NCI-H146 treated with DMSO at 0.1 percent for 48 hours (cell line): ENCODE results near the gene KCNMA1.

Source experiments
- DNase-seq: peaks from one replicate; lab custom pipeline; 2025; ENCODE audit not compliant: unreplicated experiment; lab: John Stamatoyannopoulos, UW

The KCNMA1 gene

DNA sequence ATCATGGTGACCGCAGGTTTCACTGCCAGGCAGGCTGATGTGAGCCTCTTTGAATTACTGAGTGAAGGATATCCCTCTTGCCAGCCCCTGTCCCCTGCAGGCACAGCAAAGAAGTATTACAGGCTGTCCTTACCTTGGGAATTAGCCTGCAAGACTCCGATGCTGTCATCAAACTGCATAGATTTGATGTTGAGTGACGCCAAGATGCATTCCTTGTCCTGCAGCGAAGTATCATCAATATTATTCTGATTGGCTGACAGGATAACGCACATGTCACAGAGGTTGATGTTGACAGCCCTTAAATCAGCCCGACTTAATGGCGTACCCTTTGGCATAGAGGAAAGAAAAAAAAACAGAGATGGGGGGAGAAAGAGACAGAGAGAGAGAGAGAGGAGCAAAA lies 693.0 kb downstream of the KCNMA1 start:
- DNase-seq: no peak

DNA sequence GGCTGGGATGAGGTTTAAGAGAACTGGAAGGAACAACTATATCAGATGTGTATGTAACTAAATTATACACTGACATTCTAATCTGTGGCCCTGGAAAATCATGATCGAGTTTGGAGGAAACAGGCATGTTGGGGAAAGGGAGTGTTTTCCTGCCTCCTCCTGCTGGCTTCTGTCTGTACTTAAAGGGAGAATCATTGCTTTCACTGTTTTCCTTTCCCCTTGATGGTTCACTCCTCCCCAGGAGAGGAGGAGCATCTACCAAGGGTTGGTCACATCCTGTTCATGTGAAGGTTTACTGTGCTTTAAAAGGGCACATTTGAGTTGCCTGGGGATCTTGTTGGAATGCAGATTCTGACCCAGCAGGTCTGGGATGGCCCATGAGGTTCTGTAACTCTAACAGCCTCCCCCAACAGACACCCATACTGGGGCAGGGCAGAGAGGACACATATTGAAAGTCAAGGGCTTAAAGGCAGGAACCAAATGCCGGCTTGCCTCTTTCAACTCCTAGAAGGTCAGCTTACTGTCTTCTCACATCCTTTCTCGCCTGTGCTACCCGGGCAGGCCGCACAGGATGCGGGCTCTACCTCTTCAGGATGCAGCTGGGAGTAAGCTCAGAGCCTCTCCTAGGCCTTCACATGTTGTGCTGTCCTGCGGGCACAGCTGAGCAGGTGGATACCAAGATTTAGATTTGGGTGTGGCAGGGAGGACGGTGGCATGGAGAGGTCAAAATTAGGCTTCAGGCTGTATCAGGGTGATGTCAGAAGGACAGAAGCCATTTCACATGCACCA lies 694.8 kb downstream of the KCNMA1 start:
- DNase-seq: no peak

DNA sequence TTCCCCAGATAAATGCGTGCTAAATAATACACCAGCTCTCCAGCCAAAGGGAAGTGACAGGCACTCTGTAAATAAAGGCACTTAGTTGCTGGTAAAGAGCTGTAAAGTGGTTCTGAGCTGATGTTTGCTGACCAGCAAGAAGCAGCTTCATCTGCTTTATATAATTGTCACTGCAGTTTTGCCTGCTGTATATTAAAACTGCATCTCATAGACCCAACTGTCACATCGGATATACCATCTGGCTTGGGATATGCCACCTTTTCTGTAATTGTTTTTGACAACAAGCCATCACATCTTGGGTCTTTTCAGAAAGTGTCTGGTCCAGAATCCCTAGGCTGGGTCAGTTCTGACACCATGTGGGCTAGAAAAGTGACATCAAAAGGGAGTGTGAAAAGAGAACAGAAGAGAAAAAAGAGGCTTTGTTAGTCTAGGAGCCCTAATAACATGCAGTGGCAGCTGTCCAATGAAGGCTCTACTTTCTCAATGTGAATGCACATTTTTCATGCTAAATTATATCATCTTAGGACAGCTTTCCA lies 697.6 kb downstream of the KCNMA1 start:
- DNase-seq: no peak

DNA sequence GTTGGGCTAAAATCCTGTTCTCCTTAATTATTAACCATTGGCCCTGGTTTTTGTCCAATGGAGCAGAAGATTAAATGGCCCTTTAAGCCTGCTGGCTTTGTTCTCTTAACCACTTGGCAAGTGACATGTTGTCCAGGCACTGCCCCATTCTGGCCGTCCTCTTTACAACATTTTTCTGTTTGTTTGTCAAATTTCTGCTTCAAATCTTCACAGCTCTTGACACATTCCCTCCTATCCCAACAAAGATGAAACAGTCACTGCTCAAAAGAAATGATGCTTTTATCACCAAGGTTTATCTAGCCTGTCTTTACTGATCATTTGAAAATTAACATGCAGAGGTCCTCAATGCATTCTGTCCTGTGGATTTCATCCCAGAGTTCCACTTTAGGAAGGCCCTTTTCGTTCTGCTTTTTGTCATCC lies 700.4 kb downstream of the KCNMA1 start:
- no peak for DNase-seq

DNA sequence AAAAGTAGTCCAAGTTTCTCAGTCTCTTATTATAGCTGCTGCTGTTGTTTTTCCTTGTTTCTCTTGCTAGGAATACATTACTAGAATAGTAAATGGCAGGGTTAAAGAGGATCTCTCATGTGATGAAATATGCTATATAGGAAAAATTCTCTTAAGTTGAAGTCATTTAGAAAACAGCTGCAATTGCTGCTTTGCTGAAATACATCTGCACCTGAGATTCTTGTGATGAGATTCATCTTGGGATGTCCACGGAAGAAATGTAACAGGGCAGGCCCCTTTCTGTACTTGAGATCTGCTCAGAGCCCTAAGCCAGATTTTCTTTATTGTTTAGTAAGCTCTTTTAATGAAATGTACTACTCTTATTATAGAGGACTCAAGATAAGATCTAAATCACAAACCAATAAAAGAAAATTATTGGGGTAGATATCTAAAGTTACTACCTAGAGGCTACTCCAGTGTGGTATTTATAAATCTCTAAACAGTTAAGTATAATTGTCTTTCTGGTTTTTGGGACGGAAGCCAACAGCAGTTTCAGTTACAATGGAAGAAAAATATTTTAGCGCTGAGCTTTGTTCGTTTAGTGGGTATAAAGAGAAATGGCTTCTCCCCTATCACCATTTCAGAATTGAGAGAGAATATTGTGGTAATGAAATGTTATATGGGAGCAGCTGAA lies 701.5 kb downstream of the KCNMA1 start:
- no peak for DNase-seq

DNA sequence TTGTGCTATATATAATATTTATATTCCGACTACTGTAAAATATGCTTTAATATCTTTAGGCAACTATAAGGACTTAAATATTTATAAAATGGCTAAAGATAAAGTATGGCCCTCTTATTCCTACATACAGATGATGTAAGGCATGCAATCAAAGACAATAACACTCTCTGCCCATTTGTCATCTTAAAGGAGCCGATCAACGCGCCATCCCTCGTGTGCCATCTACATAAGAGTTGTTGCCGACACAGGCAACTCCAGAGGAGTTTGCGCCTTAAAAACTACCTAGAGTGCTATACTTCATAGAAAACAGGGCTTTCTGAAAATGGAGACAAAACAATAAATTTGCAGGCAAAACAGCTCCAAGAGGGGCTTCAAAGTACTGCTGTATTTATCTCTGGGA lies 709.0 kb downstream of the KCNMA1 start:
- no peak for DNase-seq

DNA sequence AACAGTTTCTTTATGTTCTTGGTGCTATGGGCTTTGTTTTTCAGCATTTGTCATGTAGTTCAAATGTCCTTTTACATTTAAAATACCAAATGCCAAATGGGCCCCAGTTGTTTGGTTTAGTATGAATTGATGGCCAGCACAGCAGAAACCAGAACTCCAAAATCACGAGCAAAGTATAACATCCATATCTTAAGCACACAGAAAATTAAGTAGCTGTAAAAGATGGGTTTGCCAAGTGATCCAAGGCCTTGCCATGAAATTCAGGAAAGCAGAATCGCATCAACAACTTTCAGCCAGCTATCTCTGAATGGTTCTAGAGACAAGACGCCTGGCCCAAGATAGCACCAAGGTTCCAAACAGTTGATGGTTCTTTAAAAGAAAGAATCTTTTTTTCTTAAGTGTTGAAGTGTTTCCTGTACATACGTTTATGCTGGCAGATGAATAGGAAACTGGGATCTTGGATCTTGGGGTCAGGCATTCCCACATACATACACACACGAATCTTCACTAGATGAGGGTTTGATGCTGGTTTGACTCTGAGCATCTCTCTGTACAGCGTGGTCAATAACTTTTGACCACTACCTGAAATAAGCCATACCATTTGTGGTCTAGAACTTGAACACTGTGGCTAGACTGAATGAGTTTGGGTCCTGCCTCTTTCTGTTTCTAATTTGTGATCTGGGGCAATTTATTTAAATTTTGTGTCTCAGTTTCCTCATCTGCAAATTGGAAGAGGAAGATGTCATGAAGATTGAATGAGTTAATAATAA lies 711.8 kb downstream of the KCNMA1 start:
- DNase-seq: no peak

DNA sequence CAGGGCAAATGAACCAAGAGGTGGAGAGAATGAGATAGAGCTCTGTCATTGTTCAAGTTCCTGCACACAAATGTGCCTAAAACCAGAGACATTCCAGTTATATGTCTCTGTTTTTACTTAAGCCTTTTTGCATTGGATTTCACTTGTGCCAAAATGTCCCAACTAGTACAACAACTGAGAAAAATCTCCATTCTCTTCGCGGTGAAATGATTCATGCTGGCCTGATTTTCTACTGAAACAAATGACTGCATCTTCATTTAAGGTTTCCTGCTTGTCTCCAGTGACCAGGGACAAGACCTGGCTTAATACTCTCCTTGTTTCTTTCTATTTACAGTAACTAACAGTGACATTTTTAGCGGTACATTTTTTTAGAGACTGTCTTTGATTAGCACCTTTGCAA lies 714.9 kb downstream of the KCNMA1 start:
- no peak for DNase-seq

DNA sequence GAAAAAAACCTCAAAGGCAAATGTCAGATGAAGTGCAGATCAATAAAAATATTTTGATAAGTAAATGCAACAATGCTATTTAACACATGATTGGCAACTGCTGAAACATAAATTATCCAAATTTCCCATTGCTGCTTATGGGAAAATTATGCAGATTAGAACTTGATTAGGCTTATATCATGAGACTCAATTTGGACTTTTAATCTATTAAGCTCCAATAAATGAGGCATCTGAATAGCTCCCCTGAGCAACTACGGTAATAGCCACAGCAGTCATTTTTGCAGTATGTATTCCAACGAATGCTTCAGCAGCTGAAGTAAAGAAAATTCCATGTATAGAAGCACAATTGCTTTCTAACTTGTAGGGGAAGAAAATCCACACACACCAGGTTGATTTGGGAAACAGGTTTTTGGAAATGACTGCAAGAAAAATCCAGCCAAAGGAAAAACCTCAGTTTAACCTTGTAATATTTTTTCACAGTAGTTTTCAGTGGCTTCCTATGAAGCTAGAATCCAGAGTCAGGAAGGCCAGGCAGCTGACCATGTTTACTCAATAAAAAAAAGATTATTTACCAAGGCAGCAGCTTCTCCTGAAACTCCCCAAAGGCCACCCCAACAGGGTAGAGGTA lies 716.1 kb downstream of the KCNMA1 start:
- DNase-seq: no peak

DNA sequence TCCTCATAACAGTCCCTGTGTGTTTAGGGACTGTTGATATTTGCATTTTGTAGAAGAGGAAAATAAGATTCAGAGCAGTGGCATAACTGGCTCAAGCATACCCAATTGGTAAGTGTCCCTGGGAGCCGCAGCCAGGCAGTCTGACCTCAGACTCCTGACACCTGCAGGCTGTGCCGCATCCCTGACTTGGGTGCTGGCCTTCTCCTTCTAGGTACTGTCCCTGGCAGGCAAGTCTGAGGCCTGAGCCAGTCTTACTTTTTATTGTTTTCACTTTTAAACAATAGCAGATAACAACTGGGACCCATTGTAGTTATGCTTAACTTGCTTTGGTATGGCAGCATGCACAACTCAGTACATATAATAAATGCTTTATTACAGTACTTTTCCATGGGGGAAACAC lies 717.0 kb downstream of the KCNMA1 start:
- DNase-seq: no peak

DNA sequence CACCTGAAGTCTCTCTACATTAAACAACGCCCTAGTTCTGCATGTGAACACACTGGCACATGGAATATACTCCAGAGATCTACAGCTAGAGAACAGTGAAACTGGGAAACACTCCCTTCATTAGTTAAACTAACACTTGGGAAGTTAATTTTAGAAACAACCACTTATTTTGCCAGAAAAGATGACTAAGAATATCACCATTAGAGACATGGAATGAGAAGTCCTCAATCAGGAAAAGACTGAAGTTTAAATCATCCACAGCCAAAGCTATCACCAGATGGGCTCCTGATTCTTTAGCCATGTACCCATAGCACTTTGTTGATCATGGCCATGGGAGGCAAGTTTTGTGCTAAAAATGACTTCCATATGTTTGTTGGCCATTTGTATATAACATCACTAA lies 719.5 kb downstream of the KCNMA1 start:
- DNase-seq: no peak

DNA sequence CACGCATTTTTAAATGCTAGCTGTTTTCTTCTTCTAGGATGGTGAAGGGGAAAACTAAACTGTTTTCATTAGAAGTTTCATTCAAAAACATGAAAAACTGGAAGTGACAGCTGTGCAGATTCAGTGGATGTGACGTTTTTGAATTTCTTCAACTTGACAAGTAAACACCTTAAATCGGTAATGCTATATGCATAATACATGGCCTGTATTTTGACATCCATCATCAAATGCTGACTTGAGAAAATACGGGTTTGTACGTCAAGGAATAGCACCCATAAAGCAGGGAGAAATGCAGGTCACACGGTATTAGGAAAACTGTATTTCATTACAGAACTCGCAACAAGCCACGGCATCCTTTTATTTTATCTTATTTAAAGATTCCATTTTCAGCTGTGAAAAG lies 720.5 kb downstream of the KCNMA1 start:
- no peak for DNase-seq

DNA sequence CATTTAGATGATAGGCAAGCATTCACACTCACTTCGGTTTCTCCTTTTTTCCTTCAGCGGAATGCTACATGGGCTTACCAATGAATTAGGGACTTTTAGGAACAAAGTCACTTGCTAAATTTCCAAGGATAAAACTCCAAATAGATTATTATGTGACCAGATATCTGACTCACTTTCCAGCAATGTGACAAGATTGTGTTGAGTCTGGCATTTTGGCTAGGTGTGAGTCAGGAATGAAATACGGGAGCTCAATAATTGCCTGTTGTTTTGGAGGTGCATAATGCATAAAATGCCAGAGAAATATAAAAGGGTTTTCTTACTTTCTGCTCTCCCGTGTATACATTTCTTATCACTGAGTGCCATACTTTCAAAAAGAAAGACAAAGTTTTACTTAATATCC lies 721.1 kb downstream of the KCNMA1 start:
- DNase-seq: no peak

DNA sequence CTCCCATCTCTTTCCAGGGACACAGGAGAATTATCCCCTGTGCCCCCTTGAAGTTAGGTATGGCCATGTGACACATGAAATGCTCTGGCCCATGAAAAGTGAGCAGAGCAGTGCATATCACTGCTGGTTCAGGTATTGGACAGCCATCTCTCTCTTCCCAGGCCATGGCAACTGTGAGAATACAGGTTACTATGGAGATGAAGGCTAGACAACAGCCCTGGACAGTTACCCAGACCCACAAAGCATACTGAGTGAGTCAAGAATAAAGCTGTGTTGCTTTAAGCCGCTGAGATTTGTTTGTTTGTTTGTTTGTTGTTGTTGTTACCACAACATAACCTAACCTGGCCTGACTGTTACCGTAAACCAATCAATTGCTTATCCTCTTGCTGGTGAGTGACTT lies 722.3 kb downstream of the KCNMA1 start:
- no peak for DNase-seq

DNA sequence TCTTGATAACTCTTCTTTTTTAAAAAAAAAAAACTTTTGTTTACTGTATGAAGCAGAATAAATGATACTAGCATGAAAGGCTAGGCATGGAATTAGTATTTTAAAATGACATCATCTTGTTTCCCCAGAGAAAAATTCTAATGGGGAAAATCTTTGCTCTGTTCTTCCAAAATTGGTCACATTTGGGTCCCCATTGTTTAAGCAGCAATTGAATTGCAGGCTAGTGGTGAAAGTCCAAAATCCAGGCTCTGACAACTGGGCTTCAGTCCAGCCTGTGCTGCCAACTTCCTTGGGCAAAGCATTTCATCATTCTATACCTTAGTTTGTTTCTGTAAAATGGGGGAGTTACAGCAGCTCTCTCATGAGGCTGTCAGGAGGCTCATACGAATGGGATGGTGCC lies 726.4 kb downstream of the KCNMA1 start:
- DNase-seq: no peak

DNA sequence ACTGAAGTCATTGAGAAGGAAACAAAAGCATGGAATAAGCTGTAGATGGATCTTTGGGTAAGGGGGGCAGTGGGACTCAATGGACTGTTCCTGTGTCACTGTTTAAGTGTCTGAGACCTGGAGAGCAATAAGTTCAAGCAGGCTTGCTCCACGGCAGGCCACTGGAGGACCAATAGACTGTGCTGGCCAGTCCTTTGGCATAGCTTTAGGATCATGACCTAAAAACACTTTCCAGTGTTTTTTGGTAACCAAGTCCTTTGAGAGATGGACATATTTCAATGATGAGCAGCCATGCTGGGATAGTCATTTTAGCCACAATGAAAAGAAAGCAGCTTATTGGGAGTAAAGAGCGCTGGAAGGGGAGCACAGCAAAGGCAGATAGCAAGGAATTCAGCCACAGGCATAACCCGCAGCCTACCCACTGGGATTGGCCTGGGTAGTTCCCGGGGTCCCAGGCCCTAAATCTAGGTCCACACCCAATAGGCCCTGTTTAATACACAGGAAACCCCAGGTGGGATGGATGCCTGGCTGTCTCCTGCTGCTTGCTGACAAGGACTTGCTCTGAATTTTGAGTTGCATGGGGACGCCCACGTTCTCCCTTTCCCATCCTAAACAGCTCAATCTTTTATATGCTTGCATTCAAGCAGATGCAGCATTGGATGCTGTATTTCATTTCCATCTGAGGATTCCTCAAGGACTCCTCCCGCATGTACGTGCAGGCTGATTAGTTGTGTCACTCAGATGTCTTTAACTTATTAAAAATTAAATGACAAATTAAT lies 727.2 kb downstream of the KCNMA1 start:
- no peak for DNase-seq

DNA sequence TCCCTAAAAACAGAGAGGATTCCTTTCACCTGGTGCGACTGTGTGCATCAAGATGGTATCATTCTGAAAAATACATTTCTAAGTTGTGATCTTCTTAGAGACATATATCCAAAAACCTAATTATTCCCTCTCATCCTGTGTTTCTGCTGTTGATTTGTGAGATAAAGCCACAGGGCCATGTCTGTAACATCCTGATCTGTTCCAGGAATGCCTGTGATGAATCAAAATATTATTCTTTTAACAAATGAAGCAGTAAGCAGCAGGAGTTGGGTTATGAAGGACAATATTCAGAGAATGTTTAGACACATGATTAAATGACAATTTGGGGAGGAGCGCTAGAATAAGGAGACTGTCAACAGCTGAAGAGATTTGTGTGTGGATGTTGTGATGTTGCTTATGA lies 731.4 kb downstream of the KCNMA1 start:
- no peak for DNase-seq

DNA sequence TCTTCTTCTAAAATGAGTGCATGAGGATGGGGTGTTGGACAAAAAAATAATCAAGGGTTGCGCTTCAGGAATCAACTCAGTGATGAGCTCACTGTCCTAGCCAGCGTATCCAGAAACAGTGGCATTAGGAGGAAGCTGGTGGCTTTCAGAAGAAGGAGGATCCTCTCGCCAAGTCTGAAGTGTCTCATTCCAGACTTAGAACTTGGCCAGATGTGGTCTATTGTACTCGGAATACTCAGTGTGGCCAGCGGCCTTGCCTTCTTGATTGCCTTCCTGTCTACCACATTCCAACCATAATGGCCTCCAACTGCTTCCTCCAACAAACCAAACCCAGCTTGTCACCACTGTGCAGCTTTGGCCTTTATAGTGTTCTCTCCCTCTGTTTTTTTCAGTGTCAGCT lies 732.4 kb downstream of the KCNMA1 start:
- no peak for DNase-seq

DNA sequence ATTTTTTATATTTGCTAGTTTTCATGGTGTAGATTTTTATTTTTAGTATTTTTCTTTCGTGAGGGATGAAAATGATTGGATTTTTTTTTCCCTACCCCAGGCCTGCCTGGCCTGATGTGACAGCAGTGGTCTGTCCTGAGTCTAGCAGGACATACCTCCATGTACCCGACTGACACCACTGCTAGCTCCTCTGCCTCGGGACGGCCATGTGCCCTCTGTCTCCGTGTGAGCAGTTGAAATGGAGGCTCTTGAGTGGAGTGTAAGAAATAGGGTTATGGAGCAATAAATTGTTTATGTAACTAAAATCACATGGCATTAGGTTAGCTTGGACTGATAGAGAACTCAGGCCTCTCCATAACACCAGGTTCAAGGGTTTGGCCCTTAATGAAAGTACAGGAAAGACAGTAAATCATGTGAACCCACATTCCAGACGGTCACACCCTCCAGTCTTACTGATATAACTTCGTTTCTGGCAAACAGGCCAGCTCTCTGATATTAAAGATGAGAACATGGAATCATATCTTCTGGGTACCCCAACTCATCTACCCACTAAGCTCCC lies 734.1 kb downstream of the KCNMA1 start:
- no peak for DNase-seq

DNA sequence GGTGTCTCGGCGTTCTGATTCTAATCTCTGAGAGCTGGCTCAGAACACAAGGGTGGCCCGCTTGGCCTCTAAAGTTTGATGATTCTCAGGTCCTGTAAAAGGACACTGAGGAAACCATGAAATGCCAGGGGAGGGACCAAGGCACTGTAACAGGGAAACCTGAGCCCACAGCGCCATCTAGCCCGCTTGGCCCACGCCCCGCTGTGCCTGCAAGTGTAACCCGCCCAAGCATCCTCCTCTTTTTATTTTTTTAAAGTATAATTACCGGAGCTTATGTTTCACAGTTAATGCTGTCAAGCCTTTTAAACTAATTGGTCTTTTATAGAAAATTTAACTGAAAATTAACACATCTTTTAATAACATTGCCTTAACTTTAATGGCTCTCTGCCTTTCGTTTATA lies 734.7 kb downstream of the KCNMA1 start:
- no peak for DNase-seq
